Kidney (tissue), 14 donors: ENCODE measurements around the gene TMEM236. TPM values are rescaled to one million over a fixed set of nuclear protein-coding genes. Genes with fewer than 3 reads are reported as not detected.

Experiments used
- DNase-seq, 5 donors: peaks; one replicate each; pipeline ENCODE4 v3.0.0-alpha.2; 2013 to 2020
- FAIRE-seq: peaks from 2 replicates; lab custom pipeline; 2012; peaks lifted over from hg19 to GRCh38; lab: Jason Lieb, UNC
- H3K27ac ChIP-seq, 2 donors: one replicate each; pipeline ENCODE4 v1.7.0; 2013; ENCODE audit warnings: low read depth in 2 of 2, low read length in 2 of 2, inconsistent platforms in 1 of 2
- H3K27me3 ChIP-seq: one replicate; pipeline ENCODE4 v1.7.1; 2013; ENCODE audit warnings: low read length, inconsistent platforms; ENCODE audit not compliant: control insufficient read depth, insufficient read depth
- H3K36me3 ChIP-seq, 3 donors: one replicate each; pipeline versions ENCODE4 v1.7.0 to v1.7.1; 2013; ENCODE audit warnings: low read length in 3 of 3, control low read depth in 1 of 3, inconsistent platforms in 1 of 3; ENCODE audit not compliant: insufficient read depth in 3 of 3, control insufficient read depth in 2 of 3
- H3K4me1 ChIP-seq, 3 donors: one replicate each; pipeline versions ENCODE4 v1.7.0 to v1.7.1; 2013; ENCODE audit warnings: low read length in 3 of 3, inconsistent platforms in 1 of 3, low read depth in 1 of 3; ENCODE audit not compliant: control insufficient read depth in 2 of 3, insufficient read depth in 2 of 3
- H3K4me3 ChIP-seq, 3 donors: one replicate each; pipeline versions ENCODE4 v1.7.0 to v1.8.1; 2013; ENCODE audit warnings: low read length in 3 of 3, control low read depth in 1 of 3, inconsistent platforms in 1 of 3
- H3K9ac ChIP-seq, 3 donors: one replicate each; pipeline versions ENCODE4 v1.7.0 to v1.7.1; 2013; ENCODE audit warnings: low read length in 3 of 3, control low read depth in 1 of 3, inconsistent platforms in 1 of 3
- H3K9me3 ChIP-seq, 3 donors: one replicate each; pipeline versions ENCODE4 v1.7.0 to v1.7.1; 2013; ENCODE audit warnings: low read length in 3 of 3, control low read depth in 1 of 3, inconsistent platforms in 1 of 3; ENCODE audit not compliant: control insufficient read depth in 2 of 3, insufficient read depth in 1 of 3
- intact Hi-C: fragments of 100-400 bp; cut with DNase I; formaldehyde crosslinking; loops from one replicate; pipeline ENCODE4 v1.11.1; 2022
- polyA plus RNA-seq: library from polyadenylated mRNA; stranded (reverse); fragments of 350-450 nt; fragmentation: Illumina TruSeq; extraction: RNeasy Lipid Tissue Mini Kit (QIAGEN cat#74804); gene quantifications from one replicate; pipeline ENCODE4 v1.2.3, GENCODE V29; 2014; ENCODE audit warnings: low read depth, low replicate concordance; ENCODE audit not compliant: insufficient read depth
- total RNA-seq: library from RNA; stranded (reverse); fragmentation: NEBNext Ultra II Directional; extraction: Animal tissue kit (Norgen Biotek cat#: 25700); gene quantifications from one replicate; pipeline ENCODE4 v1.2.1, GENCODE V29; 2021
- TF ChIP-seq, protein P1 (sequence below): IDR thresholded peaks from 3 replicates; pipeline ENCODE4 v1.5.1; 2012; ENCODE audit warnings: mild to moderate bottlenecking, moderate library complexity, borderline replicate concordance; ENCODE audit not compliant: insufficient read depth; ENCODE audit errors: extremely low read depth
- donor health status: control.
- donor health status: control.
- donor health status: control.
- donor health status: control.
- donor health status: control.
- donor health status: DM: yes; HTN: yes; CAD: no.
- donor health status: Normal renal cell carcinoma (clear cell type).

Gene TMEM236
- total and polyA plus RNA-seq, 2 donors from 2014 or later, result 0.09 to 1.9 TPM

DNA sequence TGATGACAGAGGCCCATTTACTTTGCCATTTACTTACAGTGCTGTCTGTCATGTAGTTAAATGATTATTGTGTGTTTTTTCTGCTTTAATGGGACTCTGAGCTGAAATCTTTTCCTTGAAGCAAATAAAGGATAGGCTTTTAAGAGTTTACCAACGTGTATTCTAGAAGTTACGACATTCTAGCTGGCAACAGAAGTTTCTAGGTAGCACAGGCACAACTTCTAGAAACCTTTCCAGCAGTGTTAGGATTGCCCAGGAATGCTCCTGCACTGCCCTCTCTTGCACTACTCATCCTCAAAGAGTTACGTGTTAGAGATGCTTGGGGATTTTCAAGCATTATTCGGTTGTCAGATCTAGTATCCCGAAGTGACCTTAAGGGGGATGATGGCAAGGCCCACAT is 42.5 kb upstream of the TMEM236 start:
- Histone ChIP-seq H3K27ac (no peak overlapping the region), H3K36me3 (peaks cover 0 to 20% (median 14%) of the 10 kb centered on the region in 3 donors), H3K4me1 (no peaks in the 10 kb centered on the region), H3K9me3 (no peaks in the 10 kb centered on the region), H3K27me3 (no peaks in the 10 kb centered on the region), H3K9ac (no peak overlapping the region), H3K4me3 (no peak overlapping the region)
- TF ChIP-seq, protein P1, sequence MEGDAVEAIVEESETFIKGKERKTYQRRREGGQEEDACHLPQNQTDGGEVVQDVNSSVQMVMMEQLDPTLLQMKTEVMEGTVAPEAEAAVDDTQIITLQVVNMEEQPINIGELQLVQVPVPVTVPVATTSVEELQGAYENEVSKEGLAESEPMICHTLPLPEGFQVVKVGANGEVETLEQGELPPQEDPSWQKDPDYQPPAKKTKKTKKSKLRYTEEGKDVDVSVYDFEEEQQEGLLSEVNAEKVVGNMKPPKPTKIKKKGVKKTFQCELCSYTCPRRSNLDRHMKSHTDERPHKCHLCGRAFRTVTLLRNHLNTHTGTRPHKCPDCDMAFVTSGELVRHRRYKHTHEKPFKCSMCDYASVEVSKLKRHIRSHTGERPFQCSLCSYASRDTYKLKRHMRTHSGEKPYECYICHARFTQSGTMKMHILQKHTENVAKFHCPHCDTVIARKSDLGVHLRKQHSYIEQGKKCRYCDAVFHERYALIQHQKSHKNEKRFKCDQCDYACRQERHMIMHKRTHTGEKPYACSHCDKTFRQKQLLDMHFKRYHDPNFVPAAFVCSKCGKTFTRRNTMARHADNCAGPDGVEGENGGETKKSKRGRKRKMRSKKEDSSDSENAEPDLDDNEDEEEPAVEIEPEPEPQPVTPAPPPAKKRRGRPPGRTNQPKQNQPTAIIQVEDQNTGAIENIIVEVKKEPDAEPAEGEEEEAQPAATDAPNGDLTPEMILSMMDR, result no peak
- FAIRE-seq (no peak), DNase-seq (no peak)
- intact Hi-C loops, result no loop called here

DNA sequence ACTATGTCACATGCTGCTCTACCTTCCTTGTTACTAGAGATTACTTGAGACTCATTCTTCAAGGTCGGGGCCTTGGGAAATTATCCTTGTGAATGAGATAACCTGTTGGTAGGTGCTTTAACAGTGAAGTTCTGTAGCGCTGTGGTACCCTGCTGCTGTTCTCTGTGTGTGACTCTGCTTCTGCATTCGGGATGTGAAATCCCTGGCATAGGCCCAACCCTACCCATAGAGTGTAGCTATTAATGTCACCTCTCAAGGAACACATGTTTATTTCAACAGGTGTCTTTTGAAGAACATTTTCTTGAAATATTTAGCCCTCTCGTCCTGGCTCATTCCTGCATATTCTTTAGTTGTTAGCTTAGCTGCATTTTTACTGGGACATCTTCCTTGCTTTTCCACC is 41.8 kb upstream of the TMEM236 start:
- H3K36me3 ChIP-seq, result peaks cover 0 to 26% (median 13%) of the 10 kb centered on the region in 3 donors
- no peak overlapping the region for H3K27ac ChIP-seq
- no peak overlapping the region for H3K9ac ChIP-seq
- H3K4me1 ChIP-seq, result no peaks in the 10 kb centered on the region
- no peaks in the 10 kb centered on the region for H3K9me3 ChIP-seq
- no peaks in the 10 kb centered on the region for H3K27me3 ChIP-seq
- FAIRE-seq (no peak), DNase-seq (no peak)
- intact Hi-C loops, result no loop called here
- H3K4me3 ChIP-seq, result no peak overlapping the region
- TF ChIP-seq, protein P1, result no peak

DNA sequence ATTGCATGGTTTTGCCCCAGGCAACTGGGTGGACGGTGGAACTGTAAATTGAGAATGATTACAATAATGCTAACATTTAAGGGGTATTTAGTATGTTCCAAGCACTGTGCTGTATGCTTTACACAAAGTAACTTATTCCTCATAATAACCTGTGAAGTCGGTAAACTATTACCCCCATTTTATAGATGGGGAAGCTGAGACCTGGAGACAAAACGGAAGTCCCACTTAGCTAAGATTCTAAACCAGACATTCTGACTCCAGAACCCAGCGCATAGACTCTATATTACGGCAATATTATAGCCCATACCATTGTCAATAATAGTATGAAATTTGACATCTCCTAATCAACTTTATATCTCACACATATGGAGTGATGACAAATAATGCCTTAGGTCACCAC is 39.9 kb upstream of the TMEM236 start:
- Histone ChIP-seq H3K27ac (no peak overlapping the region), H3K9me3 (no peaks in the 10 kb centered on the region), H3K36me3 (peaks cover 0 to 28% (median 12%) of the 10 kb centered on the region in 3 donors), H3K27me3 (no peaks in the 10 kb centered on the region), H3K4me1 (no peaks in the 10 kb centered on the region), H3K4me3 (no peak overlapping the region), H3K9ac (no peak overlapping the region)
- no peak for FAIRE-seq
- TF ChIP-seq, protein P1, result no peak
- intact Hi-C loops, result no loop called here
- no peak for DNase-seq
